ENCODE data around the gene PGA3.
"Not testable (repeated sequence)": the region's sequence is repeated elsewhere in the genome, so short reads cannot be mapped to it uniquely, and the experiment has no call there.

PGA3 gene

DNA sequence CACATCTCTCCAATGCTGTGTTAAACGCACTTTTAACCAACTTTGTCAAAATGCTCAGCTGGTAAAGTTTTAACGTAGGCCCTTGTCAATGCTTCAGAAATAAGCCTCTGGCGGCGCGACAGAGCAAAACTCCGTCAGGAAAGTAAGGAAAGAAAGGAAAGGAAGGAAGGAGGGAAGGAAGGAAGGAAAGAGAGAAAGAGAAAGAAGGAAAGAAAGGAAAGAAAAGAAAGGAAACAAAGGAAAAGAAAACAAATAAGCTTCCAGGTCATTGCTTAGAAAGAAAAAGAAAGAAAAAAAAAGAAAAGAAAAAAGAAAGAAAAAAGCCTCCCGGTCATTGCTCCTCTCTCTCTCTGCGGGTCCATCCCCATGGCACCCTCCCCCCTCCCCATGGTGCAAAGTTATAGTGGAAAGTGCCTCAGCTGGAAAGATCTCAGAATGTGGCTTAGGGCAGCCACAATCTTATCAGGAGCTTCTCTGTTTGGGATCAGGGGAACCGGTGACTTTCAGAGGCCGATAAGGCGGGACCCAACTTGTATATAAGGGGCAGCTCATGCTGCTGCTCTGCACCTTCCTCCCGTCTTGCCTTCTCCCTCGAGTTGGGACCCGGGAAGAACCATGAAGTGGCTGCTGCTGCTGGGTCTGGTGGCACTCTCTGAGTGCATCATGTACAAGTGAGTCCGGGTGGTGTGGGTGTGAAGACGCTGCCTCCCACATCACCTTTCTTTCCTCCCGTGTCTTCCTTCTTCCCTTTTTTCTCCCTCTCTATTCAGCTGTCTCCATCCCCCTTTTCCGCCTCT, at the start of gene PGA3:
PGA3 (plus strand) TSS at position 566 of the 797 bp plus-strand sequence; CDS start at position 616, 50 bp downstream.
- not testable (repeated sequence) for DNase-seq (ENCODE audit: extremely low spot score, insufficient read length, low read depth); FAIRE-seq

- DNase-seq (ENCODE audit: extremely low spot score, insufficient read length, low read depth) (no peak), FAIRE-seq (no peak)
Measured at GRCh38 chr11:61153593-61154095, 49.7 kb upstream of the PGA3 start.

DNA sequence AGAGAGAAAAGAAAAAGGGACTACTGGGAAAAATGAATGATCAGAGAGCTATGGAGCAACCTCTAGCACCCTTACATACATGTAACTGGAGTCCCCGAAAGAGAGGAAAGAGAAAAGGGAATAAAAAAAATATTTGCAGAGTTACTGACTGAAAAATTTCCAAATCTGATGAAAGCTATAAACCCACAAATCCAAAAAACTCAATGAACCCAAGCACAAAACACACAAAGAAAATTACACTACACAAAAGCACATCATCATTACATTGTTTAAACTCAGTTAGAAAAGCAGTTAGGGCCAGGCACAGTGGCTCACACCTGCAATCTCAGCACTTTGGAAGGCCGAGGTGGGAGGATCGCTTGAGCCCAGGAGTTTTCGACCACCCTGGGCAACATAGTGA, 48.8 kb upstream of the PGA3 start:
- no peak for DNase-seq (ENCODE audit: extremely low spot score, insufficient read length, low read depth)
- FAIRE-seq: no peak

DNA sequence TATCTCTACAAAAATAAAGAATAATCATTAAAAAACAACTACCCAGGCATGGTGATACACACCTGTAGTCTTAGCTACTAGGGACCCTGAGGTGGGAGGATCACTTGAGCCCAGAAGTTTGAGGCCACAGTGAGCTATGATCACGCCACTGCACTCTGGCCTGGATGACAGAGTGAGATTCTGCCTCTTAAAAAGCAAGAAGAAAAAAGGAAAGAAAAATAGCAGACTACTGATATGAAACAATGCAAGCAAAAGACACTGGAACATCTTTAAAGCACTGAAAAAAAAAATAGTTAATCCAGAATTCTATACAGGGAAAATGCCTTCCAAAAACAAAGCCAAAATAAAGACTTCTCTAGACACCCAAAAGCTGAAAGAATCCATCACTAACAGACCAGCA, 48.0 kb upstream of the PGA3 start:
- DNase-seq (ENCODE audit: extremely low spot score, insufficient read length, low read depth) (no peak), FAIRE-seq (no peak)

GRCh38 chr11:61155741-61156140, 47.6 kb upstream of the PGA3 start:
- FAIRE-seq (no peak), DNase-seq (ENCODE audit: extremely low spot score, insufficient read length, low read depth) (no peak)

DNA sequence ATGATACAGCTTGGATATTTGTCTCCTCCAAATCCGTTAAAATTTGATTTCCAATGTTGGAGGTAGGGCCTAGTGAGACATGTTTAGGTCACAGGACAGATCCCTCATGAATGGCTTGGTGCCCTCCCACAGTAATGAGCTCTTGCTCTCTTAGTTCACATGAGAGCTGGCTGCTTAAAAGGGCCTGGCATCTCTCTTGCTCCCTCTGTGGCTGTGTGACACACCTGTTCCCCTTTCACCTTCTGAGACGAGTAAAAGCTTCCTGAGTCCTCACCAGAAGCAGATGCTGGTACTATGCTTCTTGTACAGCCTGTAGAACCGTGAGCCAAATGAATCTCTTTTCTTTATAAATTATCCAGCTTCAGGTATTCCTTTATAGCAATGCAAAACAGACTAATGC, 45.6 kb upstream of the PGA3 start:
- no peak for FAIRE-seq

GRCh38 chr11:61158691-61159381, 44.5 kb upstream of the PGA3 start:
- no peak for FAIRE-seq
- no peak for DNase-seq (ENCODE audit: extremely low spot score, insufficient read length, low read depth)

More for the DNA sequence above, 45.6 kb upstream of the PGA3 start:
- no peak for DNase-seq (ENCODE audit: extremely low spot score, insufficient read length, low read depth)

GRCh38 chr11:61160487-61161189, 42.7 kb upstream of the PGA3 start:
- no peak for FAIRE-seq
- DNase-seq (ENCODE audit: extremely low spot score, insufficient read length, low read depth): no peak

DNA sequence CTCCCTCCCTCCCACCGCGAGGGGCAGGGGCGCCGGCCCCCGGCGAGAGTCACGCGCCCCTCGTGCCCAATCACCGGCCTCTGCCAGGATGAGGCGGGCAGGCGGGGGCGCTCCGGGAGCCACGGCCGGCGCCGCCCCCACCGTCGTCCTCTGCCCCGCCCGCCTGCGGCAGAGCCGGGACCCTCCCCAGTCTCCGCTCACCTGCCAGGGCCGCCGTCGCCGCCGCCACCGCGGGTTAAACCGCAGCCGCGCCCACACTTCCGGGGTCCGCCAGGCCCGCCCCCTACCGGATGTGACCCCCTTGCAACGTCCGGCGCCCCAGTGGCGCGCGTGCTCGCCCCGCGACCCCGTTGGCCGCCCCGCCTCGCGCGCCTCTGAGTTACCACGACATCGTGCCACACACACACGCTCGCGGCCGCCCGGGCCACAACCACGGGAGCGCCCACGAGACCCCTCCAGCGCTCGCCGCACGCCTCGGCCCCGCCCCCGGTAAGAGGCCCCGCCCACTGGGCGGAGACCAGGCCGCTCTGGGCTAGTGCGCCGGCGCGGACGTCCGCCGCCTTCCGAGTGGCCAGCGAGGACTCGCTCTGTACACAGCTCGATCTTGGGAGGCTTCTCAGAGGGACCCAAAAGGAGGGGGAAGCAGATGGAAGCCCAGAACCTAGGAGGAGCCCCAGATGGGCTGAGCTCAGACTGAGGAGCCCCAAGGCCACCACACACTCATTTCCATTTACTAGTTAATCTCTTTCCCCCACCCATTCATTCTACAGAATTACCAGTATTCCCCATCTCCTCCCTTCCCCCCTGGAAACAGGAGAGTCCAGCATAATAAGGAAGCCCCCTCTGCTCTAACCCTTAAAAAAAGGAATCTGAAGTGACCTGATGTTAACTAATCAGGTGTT, 41.9 kb upstream of the PGA3 start, which contains the start of gene VPS37C:
VPS37C (minus strand) TSS at position 237 of the 902 bp plus-strand sequence. CDS start 22,597 bp downstream, outside the sequence.
- DNase-seq (ENCODE audit: extremely low spot score, insufficient read length, low read depth) (peak; percentile 87), FAIRE-seq (peak; percentile 85)

DNA sequence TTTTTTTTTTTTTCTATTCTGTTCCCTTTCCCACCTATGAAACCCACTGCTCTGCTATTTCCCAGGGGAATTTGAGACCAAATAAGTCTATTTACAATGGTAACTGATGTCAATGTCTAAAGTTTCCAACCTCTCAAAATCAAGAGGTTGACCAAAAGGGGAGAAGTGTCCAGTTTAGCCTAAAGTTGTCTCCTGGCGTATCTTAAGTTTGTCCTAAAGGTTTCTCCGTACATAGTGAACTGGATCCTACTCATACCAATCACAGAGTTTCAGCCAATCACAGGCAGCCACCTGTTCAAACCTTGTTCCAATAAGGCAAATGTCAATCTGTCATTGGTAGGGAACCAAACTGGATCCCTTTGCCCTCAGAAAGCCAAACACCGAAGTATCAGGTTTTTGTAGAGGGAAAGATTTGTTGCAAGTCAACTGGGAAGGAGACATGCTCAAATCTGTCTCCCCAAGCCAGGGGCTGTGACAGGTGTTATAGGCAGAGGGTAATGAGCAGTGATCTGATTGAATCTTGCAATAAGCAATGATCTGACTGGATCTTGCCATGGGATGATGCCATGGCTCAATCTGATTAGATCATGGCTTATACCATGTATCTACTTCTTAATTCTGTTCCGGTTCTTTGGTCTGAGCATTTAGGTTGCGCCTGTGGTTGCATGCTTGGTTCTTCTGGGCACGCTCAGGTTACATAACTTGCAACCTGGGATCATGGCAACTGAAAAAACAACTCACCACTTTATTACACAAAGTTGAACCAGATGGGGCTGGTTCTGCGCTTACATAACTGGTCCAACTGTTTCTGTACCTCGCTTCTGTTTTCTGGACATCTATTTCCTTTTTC, 41.0 kb upstream of the PGA3 start:
- DNase-seq (ENCODE audit: extremely low spot score, insufficient read length, low read depth) (no peak), FAIRE-seq (peak; percentile 50)

DNA sequence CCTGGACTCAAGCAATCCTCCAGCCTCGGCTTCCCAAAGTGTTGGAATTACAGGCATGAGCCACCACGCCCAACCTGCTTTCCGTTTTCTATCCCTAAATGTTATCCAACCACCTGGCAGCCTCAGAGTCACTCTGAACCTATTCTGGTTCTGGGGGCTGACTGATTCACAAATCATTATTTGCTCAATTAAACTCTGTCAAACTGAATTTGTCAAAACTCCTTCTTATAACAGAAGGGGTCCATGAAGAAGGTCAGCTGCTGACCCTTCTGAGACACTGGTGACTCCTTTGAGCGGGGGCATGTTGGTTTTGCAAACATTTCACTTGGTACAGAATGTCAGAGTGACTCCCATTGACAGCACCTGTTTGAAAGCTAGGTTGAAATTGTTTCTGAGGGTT, 40.3 kb upstream of the PGA3 start:
- DNase-seq (ENCODE audit: extremely low spot score, insufficient read length, low read depth): no peak
- no peak for FAIRE-seq

- DNase-seq (ENCODE audit: extremely low spot score, insufficient read length, low read depth) (no peak), FAIRE-seq (peak; percentile 29)
Measured at GRCh38 chr11:61163714-61164605, 39.4 kb upstream of the PGA3 start.

GRCh38 chr11:61164606-61165424, 38.5 kb upstream of the PGA3 start:
- DNase-seq (ENCODE audit: extremely low spot score, insufficient read length, low read depth) (no peak), FAIRE-seq (no peak)

- FAIRE-seq: not testable (repeated sequence)
Measured at GRCh38 chr11:61165785-61166184, 37.5 kb upstream of the PGA3 start.

DNA sequence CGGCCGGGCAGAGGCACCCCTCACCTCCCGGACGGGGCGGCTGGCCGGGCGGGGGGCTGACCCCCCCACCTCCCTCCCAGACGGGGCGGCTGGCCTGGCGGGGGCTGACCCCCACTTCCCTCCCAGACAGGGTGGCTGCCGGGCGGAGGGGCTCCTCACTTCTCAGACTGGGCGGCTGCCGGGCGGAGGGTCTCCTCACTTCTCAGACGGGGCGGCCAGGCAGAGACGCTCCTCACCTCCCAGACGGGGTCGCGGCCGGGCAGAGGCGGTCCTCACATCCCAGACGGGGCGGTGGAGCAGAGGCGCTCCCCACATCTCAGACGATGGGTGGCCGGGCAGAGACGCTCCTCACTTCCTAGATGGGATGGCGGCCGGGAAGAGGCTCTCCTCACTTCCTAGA, 37.0 kb upstream of the PGA3 start:
- not testable (repeated sequence) for DNase-seq (ENCODE audit: extremely low spot score, insufficient read length, low read depth); FAIRE-seq

More at GRCh38 chr11:61165785-61166184, 37.5 kb upstream of the PGA3 start:
- DNase-seq (ENCODE audit: extremely low spot score, insufficient read length, low read depth): not testable (repeated sequence)

GRCh38 chr11:61168042-61168688, 35.1 kb upstream of the PGA3 start:
- no peak for FAIRE-seq
- no peak for DNase-seq (ENCODE audit: extremely low spot score, insufficient read length, low read depth)

All from GM18507 (cell line).